GM21367 (cell line): ENCODE results near the gene FBN1.

ENCODE experiments used
- ATAC-seq: cut with Tn5 transposase; IDR thresholded peaks from one replicate; pipeline ENCODE4 v1.9.1; 2021; ENCODE audit not compliant: unreplicated experiment

FBN1 gene

DNA sequence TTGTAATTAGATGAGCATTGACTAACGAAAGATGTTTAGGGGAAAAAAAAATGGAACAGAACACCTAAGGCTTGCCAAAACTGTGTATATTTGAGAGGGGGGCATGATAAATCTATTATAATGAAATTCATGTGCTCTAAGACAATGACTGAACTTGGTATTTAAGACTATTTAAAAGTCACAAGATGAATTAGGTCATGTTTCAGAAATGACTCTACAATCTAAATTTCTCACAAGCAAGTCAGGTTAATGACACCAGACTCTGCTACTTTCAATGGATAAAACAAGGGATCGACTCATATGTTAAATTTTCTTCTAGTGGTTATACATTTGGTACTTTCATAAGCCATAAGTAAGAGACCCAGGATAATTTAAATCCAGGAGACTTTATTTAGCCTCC, 235.9 kb downstream of the FBN1 start:
- no peak for ATAC-seq

DNA sequence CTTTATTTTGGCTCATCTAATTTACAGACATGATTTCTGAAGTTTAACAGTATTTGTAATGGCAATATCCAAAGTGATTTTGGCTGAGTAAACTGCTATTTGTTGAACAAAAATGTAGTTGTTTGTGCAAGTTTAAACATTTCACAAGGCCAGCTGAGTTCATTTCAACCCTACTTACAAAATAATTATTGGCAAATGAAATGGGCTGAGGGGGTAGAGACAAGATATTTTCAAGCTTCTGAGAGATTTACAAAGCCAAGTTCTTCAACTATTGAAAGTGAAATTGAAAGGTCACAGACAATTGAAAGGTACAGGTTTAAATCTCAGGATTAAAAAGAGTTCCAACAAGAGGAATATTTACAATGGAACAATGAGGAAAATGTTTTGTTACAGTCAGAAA, 237.2 kb downstream of the FBN1 start:
- ATAC-seq: no peak

DNA sequence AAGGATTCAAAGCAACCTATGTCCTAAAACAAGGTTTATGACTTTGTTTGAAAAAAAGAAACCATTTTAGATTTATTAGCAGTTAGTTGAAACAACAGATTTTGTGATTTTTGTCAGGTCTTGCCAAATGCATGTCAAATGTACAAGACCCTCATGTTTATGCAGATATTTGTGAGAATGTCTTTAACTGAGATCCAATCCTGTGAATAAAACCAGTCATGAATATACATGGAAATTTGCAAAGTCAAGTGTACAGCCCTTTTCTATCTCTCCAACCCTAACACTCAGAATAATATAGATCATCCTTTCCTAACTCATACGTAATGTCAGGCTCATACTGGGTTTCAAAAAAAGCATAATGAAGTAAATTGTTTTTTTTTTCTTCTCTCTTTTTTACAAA, 237.9 kb downstream of the FBN1 start:
- ATAC-seq: no peak

GRCh38 chr15:48406911-48407310, 238.6 kb downstream of the FBN1 start:
- ATAC-seq: no peak

GRCh38 chr15:48406266-48406891, 239.1 kb downstream of the FBN1 start:
- no peak for ATAC-seq

- ATAC-seq: no peak
Measured at GRCh38 chr15:48402427-48403177, 242.9 kb downstream of the FBN1 start.

- no peak for ATAC-seq
Measured at GRCh38 chr15:48400086-48400485, 245.4 kb downstream of the FBN1 start.

GRCh38 chr15:48397841-48398240, 247.7 kb downstream of the FBN1 start:
- no peak for ATAC-seq

GRCh38 chr15:48396020-48396419, 249.5 kb downstream of the FBN1 start:
- ATAC-seq: no peak

- no peak for ATAC-seq
Measured at GRCh38 chr15:48395521-48396011, 249.9 kb downstream of the FBN1 start.

GRCh38 chr15:48394970-48395369, 250.5 kb downstream of the FBN1 start:
- no peak for ATAC-seq

DNA sequence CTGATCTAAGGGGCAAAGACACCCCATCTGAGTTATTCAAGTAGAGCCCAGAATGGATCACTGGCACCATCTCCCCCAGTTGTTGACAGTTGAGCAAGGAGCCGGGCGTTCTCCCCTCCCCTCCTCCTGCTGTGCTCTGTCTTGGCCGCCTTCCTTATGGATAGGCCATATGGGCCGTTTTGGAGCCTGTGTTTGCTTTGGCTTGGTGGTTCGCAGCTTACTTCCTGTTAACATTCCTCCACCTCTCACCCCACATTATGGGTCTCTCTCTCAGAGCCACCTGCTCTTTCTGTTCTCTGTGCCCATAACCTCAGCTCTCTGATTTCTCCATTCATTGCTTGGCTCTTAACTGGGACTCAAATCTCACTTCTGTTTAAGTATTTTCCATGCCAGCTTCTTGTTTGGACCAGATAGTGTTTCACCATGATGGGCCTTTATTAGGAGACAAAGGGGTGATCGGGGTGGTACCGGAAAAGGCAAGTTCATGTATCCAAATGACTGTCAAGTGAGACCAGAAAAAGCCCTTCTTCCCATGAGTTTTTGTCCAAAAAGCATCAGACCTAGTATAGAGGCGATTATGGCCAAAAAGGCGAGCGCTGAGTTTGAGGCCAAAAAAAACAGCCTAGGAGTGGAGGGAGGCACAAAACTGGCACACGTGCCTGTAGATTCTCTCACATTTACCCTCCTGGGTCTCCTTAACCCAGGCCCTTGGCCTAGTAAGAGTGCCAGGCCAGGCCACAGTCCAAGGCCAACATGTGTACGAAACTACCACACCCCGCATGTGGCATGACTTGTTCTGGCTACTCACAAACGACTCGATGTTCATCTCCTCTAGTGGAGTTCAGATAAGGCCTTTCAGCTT, 251.6 kb downstream of the FBN1 start:
- no peak for ATAC-seq

DNA sequence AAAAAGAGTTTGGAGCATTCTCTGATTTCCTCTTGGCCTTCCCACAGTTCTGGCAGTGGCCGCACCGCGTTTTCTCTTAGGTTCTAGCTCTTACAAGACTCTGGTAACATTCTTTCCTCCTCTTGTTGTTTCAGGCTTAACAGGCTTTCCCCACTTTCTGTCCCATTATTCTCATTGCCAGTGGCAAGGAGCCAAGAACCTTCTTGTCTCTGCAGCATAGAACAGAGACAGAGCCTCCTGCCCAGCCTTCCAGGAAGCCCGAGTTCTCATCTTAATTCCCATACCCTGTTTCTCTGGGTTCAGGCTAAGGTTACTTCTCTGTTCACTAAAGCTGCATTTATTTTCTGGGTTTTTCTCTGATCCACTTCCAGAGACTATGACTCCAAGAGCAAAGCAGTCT, 253.2 kb downstream of the FBN1 start:
- no peak for ATAC-seq

DNA sequence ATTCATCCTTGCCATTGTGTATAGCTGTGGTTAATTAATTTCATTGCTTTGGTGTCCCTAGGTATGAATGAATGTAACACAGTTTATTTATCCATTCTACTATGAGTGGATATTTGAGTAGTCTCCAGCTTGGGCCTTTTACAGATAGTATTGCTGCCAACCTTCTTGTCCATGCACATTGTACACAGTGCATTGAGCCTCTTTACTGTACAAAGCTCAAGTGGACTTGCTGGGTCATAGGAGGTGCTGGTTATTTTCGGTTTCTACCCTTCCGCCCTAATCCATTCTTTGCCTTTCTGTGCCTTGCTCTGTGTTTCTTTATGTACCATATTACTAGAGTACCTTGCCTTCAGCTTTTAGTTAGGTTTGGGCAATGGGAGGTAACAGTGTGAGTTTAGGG, 253.6 kb downstream of the FBN1 start:
- ATAC-seq: no peak

DNA sequence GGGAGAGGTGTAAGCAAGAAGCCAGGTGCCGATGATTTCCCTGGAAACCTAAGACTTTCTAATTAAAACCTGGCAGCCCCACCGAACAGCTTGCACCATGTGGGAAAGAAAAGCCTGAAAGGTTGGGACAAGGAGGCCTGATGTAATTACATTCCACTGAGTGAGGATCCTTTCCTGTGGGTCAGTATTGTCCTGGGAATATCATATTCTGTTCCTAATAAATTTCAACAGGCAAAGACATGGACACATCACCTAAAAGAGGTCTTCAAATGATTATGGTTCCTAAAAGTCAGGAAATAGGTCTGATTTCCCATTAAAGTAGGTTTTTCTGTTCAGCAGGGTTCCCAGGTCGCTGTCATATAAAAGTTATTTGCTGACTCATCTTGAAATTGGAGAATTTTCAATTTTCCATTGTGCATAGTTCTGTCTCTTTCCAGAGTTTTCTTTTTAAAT, 255.8 kb downstream of the FBN1 start:
- no peak for ATAC-seq

GRCh38 chr15:48388910-48389309, 256.6 kb downstream of the FBN1 start:
- ATAC-seq: no peak

DNA sequence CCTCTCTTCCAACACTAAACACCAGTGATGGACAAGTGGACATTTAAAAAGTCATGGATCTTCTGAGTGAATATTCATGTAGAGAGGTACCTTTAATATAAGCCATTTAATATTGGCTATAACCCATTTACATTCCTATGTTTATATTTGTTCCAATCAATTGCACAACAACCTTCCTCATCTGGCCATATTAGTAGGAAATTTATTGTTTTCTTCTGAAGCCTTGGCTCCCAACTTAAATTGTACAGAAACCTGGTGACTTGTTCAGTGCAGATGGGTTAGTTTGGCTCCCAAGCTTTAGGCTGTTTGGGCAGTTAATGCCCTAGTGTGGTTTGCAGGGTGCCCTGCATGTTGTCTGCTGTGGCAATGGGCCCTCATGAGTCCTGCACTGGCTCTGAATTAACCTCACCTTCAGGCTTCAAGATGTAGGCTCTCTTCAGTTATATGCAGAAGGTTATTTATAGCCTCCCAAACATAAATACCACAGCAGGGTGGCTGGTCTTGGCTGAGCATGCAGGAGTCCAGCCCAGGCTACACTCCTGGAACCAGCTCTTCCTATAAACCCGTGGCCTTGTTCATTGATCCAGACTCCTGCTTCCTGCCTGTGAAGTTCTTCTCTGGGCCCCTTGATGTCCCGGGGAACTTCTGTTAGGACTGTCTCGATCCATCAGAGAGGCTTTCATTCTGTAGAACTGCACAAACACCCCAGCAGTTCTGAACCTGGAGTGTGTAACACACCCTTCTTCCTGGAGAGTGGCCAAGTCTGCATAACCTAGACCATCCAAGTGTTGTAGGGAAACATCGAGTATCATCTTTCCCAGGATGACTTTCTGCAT, 257.3 kb downstream of the FBN1 start:
- no peak for ATAC-seq

GRCh38 chr15:48385031-48385830, 260.3 kb downstream of the FBN1 start:
- ATAC-seq: no peak

- no peak for ATAC-seq
Measured at GRCh38 chr15:48384616-48385015, 260.9 kb downstream of the FBN1 start.

DNA sequence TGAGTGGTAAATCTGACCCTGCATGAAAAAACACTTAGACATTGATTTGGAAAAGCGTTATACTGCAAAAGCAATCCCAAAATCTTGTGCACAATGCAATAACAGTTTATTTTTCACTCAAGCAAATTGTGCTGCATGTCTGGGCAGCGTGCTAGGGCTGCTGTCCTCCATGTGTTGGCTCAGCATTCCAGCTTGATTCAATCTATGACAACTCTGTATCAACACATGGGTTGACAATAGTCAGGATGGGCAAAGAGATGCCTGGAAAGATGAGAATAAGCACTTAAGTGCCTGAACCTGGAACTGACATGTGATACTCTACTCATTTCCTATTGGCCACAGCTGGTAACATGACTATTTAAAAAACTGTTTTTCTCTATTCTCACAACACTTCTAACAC, 262.5 kb downstream of the FBN1 start:
- ATAC-seq: no peak
